Epithelial cell of proximal tubule (primary cell): ENCODE data around the gene TMEM132E. TPM values are rescaled to one million over a fixed set of nuclear protein-coding genes. Genes with fewer than 3 reads are reported as not detected.
"Not testable (repeated sequence)": the region's sequence is repeated elsewhere in the genome, so short reads cannot be mapped to it uniquely, and the experiment has no call there.

Source experiments
- DNase-seq: peaks from one replicate; pipeline ENCODE4 v3.0.0-alpha.2; 2011; ENCODE audit warnings: low read depth
- H3K4me3 ChIP-seq: 2 replicates; pipeline ENCODE4 v1.5.1; 2011; ENCODE audit warnings: low read depth, mild to moderate bottlenecking, low read length
- CTCF ChIP-seq: conservative IDR thresholded peaks from 2 replicates; pipeline ENCODE4 v1.5.1; 2012; ENCODE audit warnings: low read depth, mild to moderate bottlenecking, low read length
- total RNA-seq: library from RNA; depleted of rRNA; stranded (reverse); fragments of >200 nt; gene quantifications from 2 replicates; pipeline ENCODE4 v1.2.3, GENCODE V29; 2015

Gene TMEM132E
- total RNA-seq = not detected in 2 replicates

- DNase-seq = no peak
- H3K4me3 ChIP-seq = peak within 1 kb of the TSS; percentile 44
- TF ChIP-seq CTCF = no peak
Observed at GRCh38 chr17:34579017-34579946, at the start of gene TMEM132E. TMEM132E (plus strand) TSS chr17:34579582; CDS start chr17:34581077, 1,495 bp downstream.

GRCh38 chr17:34530918-34531317, 48.5 kb upstream of the TMEM132E start:
- H3K4me3 ChIP-seq = no peak overlapping the region
- DNase-seq = no peak
- TF ChIP-seq CTCF = no peak

- no peak for TF ChIP-seq CTCF
- DNase-seq = peak; percentile 18
Observed at GRCh38 chr17:34532281-34533065, 46.9 kb upstream of the TMEM132E start.

GRCh38 chr17:34533806-34534527, 45.4 kb upstream of the TMEM132E start:
- peak; percentile 86 for DNase-seq
- TF ChIP-seq CTCF = no peak
- H3K4me3 ChIP-seq = no peak overlapping the region

More at GRCh38 chr17:34532281-34533065, 46.9 kb upstream of the TMEM132E start:
- no peak overlapping the region for H3K4me3 ChIP-seq

- TF ChIP-seq CTCF = no peak
Observed at GRCh38 chr17:34537445-34537844, 41.9 kb upstream of the TMEM132E start.

GRCh38 chr17:34538582-34538981, 40.8 kb upstream of the TMEM132E start:
- H3K4me3 ChIP-seq, DNase-seq: not testable (repeated sequence)

More at GRCh38 chr17:34537445-34537844, 41.9 kb upstream of the TMEM132E start:
- DNase-seq = no peak
- no peak overlapping the region for H3K4me3 ChIP-seq
